Activated naive CD4-positive, alpha-beta T cell treated with anti-CD3 and anti-CD28 coated beads, Interleukin-2, amount 50 U/mL, for 16 hours (primary cell): ENCODE measurements around the gene PPM1M.
"Not testable (repeated sequence)": the region's sequence is repeated elsewhere in the genome, so short reads cannot be mapped to it uniquely, and the experiment has no call there.

ENCODE experiments used
- DNase-seq: peaks from one replicate; pipeline ENCODE4 v3.0.0-alpha.2; 2020

The PPM1M gene

DNA sequence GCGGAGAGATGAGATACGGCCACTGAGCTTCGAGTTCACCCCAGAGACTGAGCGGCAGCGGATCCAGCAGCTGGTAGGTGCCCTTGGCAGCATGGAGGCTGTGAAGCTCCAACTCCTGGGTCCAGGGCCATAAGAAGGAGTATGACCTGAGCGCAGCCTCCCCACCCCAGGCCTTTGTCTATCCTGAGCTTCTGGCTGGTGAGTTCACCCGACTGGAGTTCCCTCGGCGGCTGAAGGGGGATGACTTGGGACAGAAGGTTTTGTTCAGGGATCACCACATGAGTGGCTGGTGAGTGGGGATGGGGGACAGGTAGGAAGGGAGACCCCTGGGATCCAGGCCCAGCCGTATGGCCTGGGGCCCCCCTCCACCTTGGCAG, 2.6 kb downstream of the PPM1M start:
- DNase-seq, result no peak

DNA sequence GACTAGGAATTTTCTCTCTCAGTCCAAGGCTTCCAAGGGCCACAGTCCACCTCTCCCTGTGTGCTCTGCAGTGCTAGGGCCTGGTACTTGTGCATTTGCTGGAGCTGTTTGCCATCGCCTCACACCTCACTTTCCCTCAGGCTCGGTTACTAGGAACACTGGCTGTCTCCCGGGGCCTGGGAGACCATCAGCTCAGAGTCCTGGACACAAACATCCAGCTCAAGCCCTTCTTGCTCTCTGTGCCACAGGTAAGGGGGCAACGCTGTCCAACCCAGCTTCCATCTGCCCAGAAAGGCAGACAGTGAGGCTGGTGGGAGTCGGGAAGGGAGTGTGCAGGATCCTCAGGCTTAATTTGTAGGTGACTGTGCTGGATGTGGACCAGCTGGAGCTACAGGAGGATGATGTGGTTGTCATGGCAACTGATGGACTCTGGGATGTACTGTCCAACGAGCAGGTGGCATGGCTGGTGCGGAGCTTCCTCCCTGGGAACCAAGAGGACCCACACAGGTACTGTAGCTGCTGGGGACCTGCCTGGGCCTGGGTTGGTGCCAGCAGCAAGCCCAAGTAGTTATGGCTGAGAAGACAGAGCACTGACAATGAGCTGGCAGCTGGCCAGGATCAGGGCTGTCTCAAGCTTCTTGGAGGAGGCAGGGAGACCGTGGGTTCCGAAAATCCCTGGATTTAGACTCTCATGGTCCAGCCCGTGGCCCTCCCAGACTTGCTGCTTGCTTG, 3.4 kb downstream of the PPM1M start:
- DNase-seq, result no peak

DNA sequence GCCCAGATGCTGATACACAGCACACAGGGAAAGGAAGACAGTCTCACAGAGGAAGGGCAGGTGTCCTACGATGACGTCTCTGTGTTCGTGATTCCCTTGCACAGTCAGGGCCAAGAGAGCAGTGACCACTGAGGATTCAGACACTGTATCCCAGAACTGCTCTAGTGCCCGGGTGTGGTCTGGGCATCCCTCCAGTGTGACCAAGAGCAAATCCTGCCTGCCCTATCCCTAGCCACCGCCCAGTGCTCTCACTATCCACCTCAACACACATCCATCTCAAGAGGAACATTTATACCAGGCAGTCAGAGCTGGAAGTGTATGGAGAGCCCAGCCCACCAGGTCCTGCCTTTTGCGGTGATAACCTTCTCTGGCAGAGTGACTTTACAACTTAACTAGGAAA, 4.1 kb downstream of the PPM1M start:
- no peak for DNase-seq

DNA sequence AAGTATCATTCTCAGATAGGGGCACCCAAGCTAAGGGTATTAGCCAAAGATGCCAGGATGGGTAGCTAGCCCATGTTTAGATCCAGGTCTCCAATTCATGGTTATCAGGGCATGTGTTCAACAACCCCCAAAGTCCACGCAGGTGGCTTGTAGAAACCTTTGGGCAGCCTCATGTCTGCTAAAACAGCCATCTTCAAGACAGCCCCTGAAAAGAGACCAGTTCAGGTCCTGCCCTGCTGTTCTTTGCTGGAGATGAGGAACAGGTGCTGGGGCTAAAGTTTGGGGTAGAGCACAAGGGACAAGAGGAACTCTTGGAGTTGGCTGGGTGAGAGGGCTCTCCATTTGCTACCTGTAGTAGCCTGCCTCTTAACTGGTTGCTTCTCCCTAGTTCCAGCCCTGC, 4.6 kb downstream of the PPM1M start:
- DNase-seq, result no peak

DNA sequence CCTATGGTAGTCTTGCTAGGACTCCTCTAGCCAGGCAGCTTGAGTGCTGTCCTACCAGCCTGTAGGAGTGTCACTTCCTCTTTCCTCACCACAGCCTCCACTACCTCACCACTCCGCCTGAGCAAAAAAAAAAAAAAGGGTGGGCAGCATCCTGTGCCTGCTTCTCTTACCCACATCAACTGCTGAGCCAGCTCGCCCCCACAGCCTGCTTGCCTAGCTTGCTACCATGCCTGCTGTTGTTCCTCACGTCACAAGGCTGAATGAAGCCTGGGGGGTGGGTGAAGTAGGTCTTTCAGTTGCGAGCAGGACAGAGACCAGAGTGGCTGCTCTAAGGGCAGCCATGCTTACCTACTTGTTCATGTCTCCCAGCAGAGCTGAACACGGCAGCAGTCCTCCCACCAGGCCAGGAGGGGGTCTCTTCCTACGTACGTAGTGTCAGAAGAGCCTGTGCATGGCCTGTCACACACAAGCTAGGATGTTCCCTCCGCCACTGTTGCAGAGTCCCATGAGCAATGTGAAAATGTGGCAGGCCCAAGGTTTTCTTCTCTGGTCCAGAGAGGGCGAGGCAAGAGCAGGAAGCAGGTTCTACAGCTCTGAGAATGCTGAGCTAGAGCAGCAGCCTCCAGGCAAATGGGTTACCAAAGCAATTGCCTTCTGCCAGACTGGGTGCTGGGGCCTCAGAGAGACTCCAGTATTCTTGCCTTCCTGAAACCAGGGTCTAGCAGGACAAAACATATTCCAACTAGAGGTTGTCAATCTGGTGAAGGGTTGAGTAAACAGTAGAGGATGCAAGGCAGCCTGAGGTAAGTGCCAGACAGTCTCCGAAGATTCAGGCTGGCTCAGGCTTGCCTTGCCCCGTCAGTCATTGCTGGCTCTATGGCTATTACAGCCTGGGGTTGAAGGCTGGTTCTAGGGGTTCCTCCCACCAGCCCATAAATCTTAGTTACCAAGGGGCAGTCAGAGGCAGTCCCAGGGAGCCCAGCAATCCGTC, 8.1 kb downstream of the PPM1M start:
- peak; percentile 84 for DNase-seq

DNA sequence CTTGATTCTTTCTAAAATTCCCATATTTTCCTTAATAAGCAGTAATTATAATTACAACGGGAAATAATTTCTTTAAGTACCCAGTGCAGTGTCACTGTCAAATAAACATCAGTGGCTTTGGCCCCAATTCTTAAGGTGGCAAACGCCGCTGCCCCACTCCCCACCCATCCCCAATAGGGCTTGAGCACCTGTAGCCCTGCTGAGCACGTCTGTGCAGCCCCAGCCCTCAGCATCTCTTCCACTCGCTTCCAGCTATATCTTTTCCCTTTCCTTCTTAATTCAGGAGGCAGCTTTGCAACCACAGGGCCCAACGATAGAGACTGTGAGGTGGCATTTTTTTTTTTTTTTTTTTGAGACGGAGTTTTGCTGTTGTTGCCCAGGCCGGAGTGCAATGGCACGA, 9.0 kb downstream of the PPM1M start:
- no peak for DNase-seq

DNA sequence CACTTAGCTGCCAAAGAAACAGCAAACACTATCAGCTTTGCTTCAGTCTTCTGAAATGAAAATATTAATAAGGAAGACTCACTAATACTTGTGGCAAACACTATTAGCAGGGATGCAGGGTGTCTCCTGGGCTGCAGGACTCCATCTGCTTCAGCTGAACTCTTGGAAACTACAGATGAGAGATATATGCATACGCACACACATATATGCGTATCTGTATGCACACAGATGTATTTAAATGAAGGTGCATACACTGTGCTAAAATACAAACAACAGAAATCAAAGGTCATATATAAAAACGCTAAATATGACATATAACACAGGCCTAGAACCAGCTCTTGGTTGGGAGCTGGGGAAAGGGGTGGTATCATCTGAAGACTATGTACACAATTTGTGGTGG, 10.6 kb downstream of the PPM1M start:
- no peak for DNase-seq

DNA sequence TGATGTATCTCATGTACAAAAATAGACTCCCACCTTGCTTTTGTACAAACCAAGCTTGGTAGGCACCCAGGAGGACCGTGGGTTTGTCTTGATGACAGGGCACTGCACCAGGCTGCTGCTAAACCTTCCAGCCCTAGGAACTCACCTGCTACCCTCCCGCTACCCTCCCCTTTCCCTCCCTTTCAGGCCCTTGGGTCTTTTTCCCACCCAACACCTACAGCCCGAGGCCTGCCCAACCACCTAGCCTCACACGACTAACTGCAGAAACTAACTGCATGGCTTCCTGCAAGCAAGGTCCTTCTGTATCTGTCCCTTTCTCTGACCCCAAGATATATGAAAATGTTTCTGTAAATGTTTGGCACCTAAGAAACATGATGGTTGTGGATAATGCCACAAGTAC, 11.1 kb downstream of the PPM1M start:
- DNase-seq, result no peak

DNA sequence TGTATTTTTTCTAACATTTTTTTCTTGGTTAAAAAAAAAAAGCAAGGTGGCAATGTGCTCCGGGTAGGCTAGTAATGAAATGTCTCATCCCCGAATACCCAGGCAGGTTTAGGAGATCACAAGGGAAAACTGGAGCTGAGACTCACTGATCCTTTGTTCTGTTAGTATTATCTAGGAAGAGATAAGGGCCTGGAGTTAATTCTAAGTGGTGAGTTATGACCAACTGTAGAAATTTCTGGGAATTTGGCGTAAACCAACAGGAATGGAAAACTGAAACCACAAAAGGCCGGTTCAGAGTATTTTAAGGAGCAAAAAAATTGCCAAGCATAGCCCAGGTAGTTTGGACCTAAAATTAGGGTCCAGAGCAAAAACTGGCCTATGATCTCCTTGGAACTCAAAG, 12.4 kb downstream of the PPM1M start:
- DNase-seq, result no peak

DNA sequence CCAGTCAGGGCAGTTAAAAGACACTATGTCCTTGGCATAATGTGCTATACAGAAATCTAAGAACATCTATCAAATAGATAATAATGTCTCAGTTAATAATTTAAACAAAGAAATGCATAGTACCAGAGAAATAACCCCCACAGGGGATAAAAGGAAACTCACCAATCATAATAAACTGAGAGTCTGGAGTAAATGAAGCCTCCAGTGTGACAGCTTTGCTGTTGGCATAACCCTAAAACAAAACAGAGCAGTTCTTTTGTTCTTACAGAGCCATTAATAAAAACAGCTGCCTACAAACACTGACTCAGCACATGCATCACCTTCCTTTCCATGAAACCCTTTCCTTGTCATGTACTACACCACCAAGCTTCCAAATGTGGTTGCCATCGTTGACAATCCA, 13.5 kb downstream of the PPM1M start:
- DNase-seq, result no peak

DNA sequence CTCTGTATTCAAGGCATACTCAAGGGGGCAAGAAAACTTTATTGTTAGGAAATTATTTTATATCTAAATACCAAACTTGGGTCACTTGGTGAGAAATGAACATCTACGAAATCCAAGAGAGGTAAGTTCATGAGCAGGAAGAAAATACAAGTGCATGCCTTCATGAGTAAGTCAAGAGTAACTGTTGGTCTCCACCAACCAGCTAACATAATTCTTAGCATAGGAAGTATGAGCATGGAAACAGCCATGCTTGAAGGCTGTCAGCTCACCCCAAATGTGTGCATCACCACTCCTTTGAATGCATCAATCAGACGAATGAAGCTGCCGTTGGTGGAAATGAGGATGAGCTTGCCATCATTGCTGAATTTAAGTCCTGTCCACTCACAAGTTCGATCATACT, 13.9 kb downstream of the PPM1M start:
- no peak for DNase-seq

DNA sequence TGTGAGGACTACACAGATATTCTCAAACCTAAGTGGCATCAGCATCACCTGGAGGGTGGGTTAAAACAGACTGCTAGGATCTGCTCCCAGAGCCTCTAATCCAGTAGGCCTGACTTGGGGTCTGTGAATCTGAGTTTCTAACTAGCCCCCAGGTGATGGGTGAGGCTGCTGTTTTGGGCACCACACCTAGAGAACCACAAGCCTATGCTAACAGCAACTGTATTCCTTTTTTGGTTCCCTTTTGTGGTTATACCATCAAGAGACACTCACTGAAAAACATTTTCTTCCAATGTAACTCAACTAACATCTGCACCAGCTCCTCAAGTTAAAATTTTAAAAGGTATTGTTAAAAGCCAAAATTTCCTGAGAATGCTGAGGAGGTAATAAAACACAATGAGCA, 16.9 kb downstream of the PPM1M start:
- DNase-seq, result no peak

DNA sequence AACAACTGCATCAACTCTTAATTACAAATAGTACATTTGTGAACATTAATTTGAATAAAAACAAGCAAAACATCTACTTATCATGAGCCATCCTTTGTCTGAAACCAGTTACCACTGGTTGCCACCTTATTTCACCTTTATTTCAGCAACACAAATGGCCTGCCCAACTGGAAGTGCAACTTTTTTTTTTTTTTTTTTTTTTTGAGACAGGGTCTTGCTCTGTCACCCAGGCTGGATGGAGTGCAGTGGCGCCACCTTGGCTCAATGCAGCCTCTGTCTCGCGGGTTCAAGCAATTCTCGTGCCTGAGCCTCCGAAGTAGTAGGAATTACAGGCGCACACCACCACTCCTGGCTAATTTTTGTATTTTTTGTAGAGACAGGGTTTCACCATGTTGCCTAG, 19.8 kb downstream of the PPM1M start:
- DNase-seq, result no peak

DNA sequence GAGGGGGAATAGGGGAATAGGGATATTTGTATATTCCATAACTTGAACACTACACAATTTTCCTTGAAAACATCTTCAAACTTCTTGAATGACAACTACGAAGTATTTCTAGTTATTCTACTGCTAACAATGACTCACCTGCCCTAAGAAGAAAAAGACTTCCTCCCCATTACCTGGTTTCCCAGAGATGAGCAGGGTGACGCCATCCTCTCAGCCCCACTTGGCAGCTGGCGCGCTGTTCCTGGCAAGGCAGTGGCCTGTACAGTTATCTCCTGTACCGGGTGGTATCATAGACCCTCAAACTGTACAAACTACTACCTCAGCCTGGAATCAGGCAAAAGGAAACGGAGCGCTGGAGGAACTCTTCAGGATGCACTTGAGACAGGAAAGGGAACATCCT, 22.5 kb downstream of the PPM1M start:
- peak; percentile 66 for DNase-seq

DNA sequence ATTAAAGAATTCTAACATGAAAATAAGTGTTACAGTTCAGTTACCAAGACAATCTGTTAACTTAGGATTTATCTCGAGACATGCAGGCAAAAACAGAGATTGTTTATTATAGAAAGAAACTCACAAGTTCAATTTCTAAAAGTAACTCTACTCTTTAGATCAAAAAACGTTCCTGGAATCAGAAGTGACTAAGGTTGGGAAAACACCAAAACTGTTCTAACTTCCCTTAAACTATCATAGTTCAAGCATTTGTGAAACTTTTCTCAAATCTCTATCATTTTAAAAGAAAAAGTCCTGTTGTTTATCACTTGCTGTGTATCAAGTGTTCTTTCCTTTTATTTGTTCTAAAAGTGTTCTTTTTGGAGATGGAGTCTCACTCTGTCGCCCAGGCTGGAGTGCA, 24.2 kb downstream of the PPM1M start:
- DNase-seq, result no peak

DNA sequence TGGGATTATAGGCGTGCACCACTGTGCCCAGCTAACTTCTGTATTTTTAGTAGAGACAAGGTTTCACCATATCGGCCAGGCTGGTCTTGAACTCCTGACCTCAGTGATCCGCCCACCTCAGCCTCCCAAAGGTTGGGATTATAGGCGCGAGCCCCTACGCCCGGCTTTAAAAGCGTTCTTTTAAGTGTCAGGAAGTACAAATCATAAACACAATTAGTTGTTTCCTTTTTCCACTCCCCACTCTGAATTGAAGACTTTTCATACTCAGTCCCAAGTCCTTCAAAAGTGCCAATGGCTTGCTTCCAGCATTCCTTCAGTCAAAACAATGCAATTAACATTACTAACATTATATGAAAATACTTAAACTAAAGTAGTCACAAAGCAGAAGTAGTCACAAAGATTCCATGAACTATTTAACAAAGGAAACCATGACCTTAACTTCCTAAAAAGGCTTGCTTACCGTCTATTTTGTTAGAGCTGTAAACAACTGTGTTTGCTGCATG, 24.7 kb downstream of the PPM1M start:
- no peak for DNase-seq

DNA sequence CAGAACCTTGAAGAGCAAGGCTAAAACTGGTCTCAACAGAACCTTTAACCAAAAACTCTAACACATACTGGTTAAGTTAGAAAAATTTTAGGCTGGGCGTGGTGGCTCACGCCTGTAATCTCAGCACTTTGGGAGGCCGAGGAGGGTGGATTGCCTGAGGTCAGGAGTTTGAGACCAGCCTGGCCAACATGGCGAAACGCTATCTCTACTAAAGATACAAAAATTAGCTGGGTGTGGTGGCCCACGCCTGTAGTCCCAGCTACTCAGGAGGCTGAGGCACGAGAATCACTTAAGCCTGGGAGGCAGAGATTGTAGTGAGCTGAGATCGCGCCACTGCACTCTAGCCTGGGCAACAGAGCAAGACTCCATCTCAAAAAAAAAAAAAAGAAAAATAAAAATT, 26.6 kb downstream of the PPM1M start:
- DNase-seq, result not testable (repeated sequence)

DNA sequence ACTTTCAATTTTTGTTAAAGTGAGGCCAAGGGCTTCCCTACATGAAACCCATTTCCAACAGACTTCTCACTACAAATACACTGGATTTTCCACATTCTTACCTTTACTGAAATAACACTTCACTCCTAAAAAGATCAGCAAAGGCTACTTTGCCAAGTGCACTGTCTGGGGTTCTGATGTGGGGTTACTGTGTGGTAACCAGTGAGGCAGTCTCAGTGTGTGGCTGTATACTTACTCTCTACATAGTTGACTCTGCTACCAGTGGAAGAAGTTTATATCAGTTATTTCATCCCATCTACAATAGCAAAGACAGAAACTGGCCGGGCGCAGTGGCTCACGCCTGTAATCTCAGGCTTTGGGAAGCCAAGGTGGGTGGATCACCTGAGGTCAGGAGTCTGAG, 27.3 kb downstream of the PPM1M start:
- DNase-seq, result no peak

DNA sequence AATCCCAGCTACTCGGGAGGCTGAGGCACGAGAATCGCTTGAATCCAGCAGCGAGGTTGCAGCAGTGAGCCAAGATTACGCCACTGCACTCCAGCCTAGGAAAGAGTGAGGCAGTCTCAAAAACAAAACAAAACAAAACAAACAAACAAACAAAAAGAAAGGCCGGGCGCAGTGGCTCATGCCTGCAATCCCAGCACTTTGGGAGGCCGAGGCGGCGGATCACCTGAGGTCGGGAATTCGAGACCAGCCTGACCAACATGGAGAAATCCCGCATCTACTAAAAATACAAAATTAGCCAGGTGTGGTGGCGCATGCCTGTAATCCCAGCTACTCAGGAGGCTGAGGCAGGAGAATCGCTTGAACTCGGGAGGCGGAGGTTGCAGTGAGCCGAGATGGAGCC, 29.2 kb downstream of the PPM1M start:
- not testable (repeated sequence) for DNase-seq

DNA sequence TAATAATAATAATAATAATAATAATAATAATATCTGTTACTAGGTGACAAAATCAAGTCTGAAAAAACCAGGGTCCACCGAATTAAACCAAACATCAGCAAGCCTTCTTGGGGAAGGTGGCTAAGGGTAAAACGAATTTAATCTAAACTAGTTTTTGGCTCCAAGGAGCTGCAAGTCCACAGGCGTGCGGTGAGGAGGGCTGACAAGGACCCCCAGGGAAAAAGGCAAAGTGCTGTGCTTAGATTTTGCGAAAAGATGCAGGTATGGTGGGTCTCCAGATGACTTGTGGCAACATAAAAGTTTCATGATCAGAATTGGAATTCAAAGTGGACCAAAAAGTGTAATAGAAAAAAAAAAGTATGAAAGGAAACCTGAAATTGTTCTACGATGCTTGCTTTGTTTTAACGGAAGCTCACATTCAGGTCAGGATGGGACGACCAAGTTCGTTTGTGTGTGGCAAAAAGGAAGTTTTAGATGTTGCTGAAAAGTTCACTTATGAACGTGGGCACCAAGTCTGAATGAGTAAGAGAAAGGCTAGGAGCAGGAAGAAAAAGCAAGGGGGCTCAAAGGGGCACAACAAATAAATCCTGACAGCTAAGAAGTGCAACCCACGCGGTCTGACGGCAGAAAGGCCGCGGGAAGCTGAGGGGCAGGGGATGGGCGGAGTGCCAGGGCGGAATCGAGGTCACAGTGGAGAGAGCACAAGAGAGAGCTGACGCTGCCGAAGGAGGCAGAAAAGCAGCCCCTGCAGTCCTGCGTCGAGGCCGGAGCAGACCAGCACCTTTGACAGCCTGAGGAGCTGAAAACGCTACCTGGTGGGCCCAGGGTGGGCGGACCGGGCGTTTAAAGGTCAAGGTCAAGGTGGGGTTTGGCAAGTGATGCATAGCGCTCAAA, 31.8 kb downstream of the PPM1M start:
- peak; percentile 72 for DNase-seq

DNA sequence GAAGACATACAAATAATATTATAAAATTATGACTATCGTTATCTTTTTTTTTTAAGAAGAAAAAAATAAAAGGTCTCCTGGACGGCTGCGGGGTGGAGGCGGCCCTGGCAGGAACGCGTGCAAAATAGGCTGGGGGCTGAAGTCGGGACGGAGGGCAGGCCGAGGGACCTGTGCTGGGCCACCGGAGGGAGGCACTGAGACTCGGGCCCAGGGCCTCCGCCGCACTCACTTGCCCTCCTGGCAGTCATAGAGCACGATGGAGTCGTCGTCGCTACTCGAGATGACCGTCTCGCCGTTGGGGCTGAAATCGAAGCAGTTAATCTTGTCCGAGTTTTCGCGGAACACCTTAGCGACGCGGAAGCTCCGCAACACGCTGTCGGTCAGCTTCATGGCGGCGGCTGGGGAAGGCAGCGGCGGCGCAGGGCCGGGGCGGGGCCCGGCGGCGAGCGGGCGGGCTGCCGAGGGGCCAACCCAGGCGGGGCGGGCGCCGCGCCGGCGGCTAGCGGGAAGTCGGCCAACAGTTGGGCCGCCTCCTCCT, 32.5 kb downstream of the PPM1M start:
- DNase-seq, result peak; percentile 70

DNA sequence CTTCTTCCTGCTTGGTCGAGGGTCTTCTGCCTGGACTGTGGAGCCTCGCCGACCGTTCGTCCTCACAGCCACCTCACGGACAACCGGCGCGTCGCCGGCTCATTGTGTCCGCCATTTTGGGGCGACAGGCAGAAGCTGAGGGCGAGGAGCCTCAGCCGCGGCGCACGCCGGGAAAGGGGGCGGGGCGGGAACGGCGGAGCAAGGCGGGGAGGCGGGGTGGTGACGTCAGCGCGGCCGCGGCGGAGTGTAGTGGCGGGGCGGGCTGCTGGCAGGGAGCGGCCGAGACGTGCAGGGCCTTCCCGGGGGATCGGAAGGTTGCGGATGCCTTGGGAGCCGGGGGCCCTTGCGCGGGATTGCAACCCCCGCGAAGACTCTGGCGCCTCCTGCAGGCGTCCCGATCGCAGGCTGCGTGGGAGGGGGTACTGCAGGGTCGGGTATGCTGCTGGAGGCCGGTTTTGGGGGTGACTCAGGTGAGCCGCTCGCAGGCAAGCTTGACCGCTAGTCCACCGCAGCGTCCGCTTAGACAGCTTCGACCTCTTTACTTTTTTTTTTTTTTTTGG, 33.0 kb downstream of the PPM1M start, which contains the start of gene WDR82:
TSS of gene WDR82 (minus strand) at position 140 of the 560 bp plus-strand sequence. CDS start 288 bp downstream, outside the sequence.
- DNase-seq, result peak; percentile 99
